ENCODE measurements around the gene KIAA0232. TPM values are rescaled to one million over a fixed set of nuclear protein-coding genes. Genes with fewer than 3 reads are reported as not detected.

Gene KIAA0232
- total and polyA plus RNA-seq, 2 of the 8 experiments (the other 6 are each of a cell fraction or from before 2014, with no cell fraction given): 5.6 to 23.3 TPM

DNA sequence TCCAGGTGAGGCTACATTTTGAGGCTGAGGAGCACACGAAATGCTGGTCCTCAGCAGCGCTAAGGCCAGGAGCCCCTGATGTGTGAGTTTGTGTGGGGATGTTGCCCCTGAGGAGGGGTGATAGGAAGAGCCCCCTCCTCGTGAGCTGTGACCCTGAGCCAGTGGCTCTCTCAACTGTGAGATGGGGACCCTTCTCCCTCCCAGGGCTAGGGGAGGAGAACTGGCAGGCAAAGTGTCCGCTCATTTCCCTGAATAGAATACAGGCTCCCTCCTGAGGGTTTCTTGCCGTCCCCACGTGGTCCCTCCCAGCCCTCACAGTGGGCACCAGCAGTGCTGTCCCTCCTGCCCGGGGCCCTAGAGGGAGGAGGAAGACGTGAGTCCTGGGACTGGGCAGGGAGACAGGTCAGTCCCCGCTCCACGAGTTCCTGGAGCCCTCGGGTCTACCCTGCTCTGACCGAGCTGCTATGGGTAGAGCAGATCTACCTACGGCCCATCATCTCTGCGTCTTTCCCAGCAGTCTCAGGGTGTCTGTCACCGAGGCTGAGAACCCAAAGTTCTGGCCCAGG, 106.1 kb downstream of the KIAA0232 start:
- Histone ChIP-seq H4K8ac (ENCODE audit: extremely low read depth, insufficient read depth, low read length) (no peak overlapping the region), H3K23ac (ENCODE audit: insufficient read length) (no peak overlapping the region), H2BK5ac (ENCODE audit: low read depth, low read length) (no peak overlapping the region), H3K27ac (ENCODE audit: low read depth, low read length) (no peak overlapping the region), H3K18ac (ENCODE audit: extremely low read depth, low read length) (no peak overlapping the region; the same call in 1 of the 2 replicates), H2AFZ (ENCODE audit: low read length) (no peak overlapping the region), H2BK20ac (ENCODE audit: low read length) (no peak overlapping the region), H3K9me3 (ENCODE audit: insufficient read depth in 2 of 2, low read depth in 1 of 2, low read length in 1 of 2) (no peaks in the 10 kb centered on the region), H3K23me2 (ENCODE audit: low read depth, low read length) (no peaks in the 10 kb centered on the region), H3K4me1 (replicated peaks in 1 of 4; ENCODE audit: control insufficient read depth in 3 of 4, insufficient read depth in 4 of 4, low read length in 3 of 4) (no peaks in the 10 kb centered on the region; a peak in 1 of 7 replicates), H3K27me3 (replicated peaks in 1 of 4; ENCODE audit: control insufficient read depth in 3 of 4, extremely low read depth in 1 of 4, insufficient read depth in 3 of 4, low read length in 3 of 4) (no peaks in the 10 kb centered on the region), H3K36me3 (ENCODE audit: control insufficient read depth in 2 of 4, insufficient read depth in 4 of 4, low read length in 3 of 4) (no peaks in the 10 kb centered on the region), H3K56ac (replicated peaks; ENCODE audit: insufficient read length, low read depth, low read length) (no peak overlapping the region), H4K5ac (ENCODE audit: insufficient read length, low read depth, low read length) (no peak overlapping the region), H3K4me2 (ENCODE audit: insufficient read depth in 1 of 2, low read depth in 2 of 2, low read length in 2 of 2) (no peak overlapping the region), H4K91ac (replicated peaks; ENCODE audit: insufficient read length, low read length) (no peak overlapping the region), H2BK12ac (ENCODE audit: low read depth, low read length) (no peak overlapping the region), H3K4ac (replicated peaks; ENCODE audit: insufficient read length, low read depth, low read length) (no peak overlapping the region), H3K9ac (replicated peaks in 1 of 4; ENCODE audit: extremely low read depth in 1 of 4, low read depth in 3 of 4, low read length in 3 of 4) (no peak overlapping the region), H2BK15ac (ENCODE audit: low read length) (no peak overlapping the region), H4K20me1 (replicated peaks in 1 of 2; ENCODE audit: control insufficient read depth in 1 of 2, insufficient read depth in 2 of 2, low read length in 2 of 2) (peaks cover 0 to 1% of the 10 kb centered on the region in 2 experiments), H3K14ac (ENCODE audit: insufficient read length) (no peak overlapping the region), H3K79me2 (ENCODE audit: control insufficient read depth in 1 of 2, insufficient read depth in 2 of 2, low read length in 2 of 2) (no peaks in the 10 kb centered on the region), H3K79me1 (ENCODE audit: low read depth, low read length) (no peaks in the 10 kb centered on the region), H2BK120ac (replicated peaks; ENCODE audit: low read depth, low read length) (no peak overlapping the region), H3K4me3 (ENCODE audit: extremely low read depth in 1 of 4, insufficient read depth in 2 of 4, low read depth in 3 of 4, low read length in 4 of 4) (no peak overlapping the region), H2AK5ac (ENCODE audit: low read depth, low read length) (no peak overlapping the region)
- FAIRE-seq (no peak), DNase-seq (ENCODE audit: low read depth in 1 of 2, low spot score in 2 of 2) (no peak)
- ChIA-PET CTCF (ENCODE audit: partially characterized antibody) (interaction anchor here (1.9 to 7.3 kb wide), 2 partner anchors 14 to 168 kb away, joined by 5 to 67 read pairs; no protein-coding TSS in a partner anchor), POLR2A (ENCODE audit: partially characterized antibody) (no interaction called here)
- WGBS, 2 experiments (ENCODE audit: extremely low coverage in 1 of 2, insufficient coverage in 1 of 2, insufficient read length in 1 of 2, insufficient replicate concordance in 2 of 2, low coverage in 1 of 2, low lambda C conversion rate in 2 of 2, missing lambda C conversion rate in 1 of 2): 90% methylated on average over 14 of the region's 15 CpGs; no CpG with 5 or more reads in 1 of the 2 experiments
- no peak for TF ChIP-seq POLR2AphosphoS5 (IDR thresholded peaks at IDR 0.05; ENCODE audit: low read depth, low read length)
- no peak for TF ChIP-seq GABPA (IDR thresholded peaks at IDR 0.05; ENCODE audit: borderline replicate concordance, insufficient read depth, low read length)
- no peak for TF ChIP-seq YY1 (IDR thresholded peaks at IDR 0.05; ENCODE audit: low read depth, low read length)
- TF ChIP-seq CREB1 (IDR thresholded peaks at IDR 0.05): no peak
- no peak for TF ChIP-seq TBP (IDR thresholded peaks at IDR 0.05; ENCODE audit: low read depth, low read length)

Measured in H1 (cell line).